GM12865 (cell line): ENCODE data around the gene SMIM13.

Experiments used
- DNase-seq: peaks from one replicate; pipeline ENCODE4 v3.0.0; 2010; ENCODE audit warnings: low read depth
- H3K4me3 ChIP-seq: 2 replicates; pipeline ENCODE4 v1.5.1; 2011; ENCODE audit warnings: mild to moderate bottlenecking, low read depth, low read length, control low read depth
- CTCF ChIP-seq: IDR thresholded peaks from 2 replicates; pipeline ENCODE4 v1.5.1; 2011; ENCODE audit warnings: low read length, control low read depth, low read depth, inconsistent platforms; ENCODE audit not compliant: insufficient read depth; ENCODE audit errors: missing control alignments

The SMIM13 gene

GRCh38 chr6:11093626-11094410 lies at the start of gene SMIM13:
SMIM13 (plus strand) TSS chr6:11093834; CDS start chr6:11094314, 480 bp downstream.
- peak; percentile 51 for TF ChIP-seq CTCF
- DNase-seq: peak; percentile 99
- H3K4me3 ChIP-seq: peak within 1 kb of the TSS; percentile 97

DNA sequence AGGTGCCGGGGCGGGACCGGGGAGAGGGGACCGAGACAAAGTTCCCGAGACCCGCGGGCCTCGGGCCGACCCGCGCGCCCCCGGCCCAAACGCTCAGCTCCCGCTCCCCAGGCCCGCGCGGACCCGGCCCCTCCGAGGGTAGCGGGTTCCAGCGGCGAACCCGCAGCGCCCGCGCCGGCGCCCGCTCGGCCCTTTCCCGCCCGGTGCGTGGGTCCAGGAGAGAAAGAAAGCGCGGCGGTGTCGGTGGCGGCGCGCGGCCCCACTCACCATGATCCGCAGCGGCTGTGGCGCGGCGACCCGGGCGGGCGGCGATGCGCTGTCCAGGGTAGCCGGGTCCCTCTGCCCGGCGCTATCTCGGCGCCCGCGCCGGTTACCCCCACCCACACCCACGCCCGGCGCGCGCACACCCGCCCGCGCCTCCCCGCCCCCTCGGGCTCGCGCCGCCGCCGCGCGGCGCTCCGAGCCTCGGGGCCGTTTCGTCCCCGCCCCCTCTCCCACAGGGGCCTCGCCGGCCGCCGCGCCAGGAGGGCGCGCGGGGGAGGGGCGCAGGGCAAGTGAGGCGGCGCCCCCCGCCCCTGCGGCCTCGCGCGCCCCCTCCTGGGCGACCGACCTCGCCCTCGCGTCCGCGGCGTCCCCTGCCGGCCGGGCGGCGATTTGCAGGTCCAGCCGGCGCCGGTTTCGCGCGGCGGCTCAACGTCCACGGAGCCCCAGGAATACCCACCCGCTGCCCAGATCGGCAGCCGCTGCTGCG lies 49.5 kb upstream of the SMIM13 start, which contains the start of gene ELOVL2:
Gene ELOVL2, minus strand, starts transcription at position 345 of the 751 bp plus-strand sequence. Its CDS starts 75 bp downstream, at position 270.
- peak; percentile 53 for TF ChIP-seq CTCF
- peak; percentile 12 for DNase-seq
- H3K4me3 ChIP-seq: peak within 1 kb of the TSS; percentile 3; the same call in 1 of the 2 replicates

- DNase-seq: no peak
- H3K4me3 ChIP-seq: no peak overlapping the region; the same call in 1 of the 2 replicates
- TF ChIP-seq CTCF: no peak
These were observed 48.9 kb upstream of the SMIM13 start for GRCh38 chr6:11044712-11045167.

DNA sequence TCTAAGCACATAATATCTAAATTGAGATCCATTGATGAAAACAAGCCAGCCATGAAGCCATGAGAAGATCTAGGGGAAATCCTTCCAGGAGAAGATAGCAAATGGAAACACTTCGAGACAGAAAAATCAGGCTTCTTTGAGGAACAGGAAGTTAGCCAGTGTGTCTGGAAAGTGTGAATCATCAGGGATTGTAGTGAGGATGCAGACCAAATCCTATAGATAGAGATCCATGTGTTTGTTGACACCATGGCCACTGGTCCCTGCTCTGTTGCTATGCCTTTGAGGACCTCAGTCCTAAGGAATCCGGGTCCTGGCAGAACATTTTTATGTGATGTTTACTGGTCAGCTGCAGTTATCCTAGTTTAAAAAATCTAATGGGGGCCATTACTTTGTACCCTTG lies 42.9 kb upstream of the SMIM13 start:
- H3K4me3 ChIP-seq: no peak overlapping the region
- TF ChIP-seq CTCF: no peak
- DNase-seq: no peak

GRCh38 chr6:11053307-11053706 lies 40.3 kb upstream of the SMIM13 start:
- DNase-seq: no peak
- no peak overlapping the region for H3K4me3 ChIP-seq
- TF ChIP-seq CTCF: no peak

DNA sequence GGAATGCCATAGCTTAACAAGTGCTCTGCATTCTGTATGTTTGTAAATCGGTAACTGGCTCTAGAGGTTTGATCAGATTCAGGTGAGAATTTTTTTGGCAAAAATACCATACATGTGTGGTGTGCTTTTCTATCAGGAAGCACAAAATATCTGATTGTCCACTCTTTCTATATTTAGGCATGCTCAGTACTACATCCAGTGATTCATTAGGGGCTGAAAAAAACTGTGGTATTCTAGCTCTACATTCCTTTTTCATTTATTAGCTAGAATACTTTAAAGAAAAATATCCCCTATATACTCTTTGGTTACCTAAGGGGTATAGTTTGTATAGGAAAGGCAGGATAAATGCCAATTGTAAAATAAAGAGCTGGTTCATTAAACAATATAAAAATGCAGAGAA lies 38.9 kb upstream of the SMIM13 start:
- DNase-seq: no peak
- H3K4me3 ChIP-seq: no peak overlapping the region
- no peak for TF ChIP-seq CTCF
